ELF-1 (cell line): Measurements from ENCODE around the gene TRMT13.

Source experiments
- DNase-seq: peaks from one replicate; pipeline ENCODE4 v3.0.0-alpha.2; 2016; ENCODE audit warnings: low read depth, low spot score

TRMT13 gene

DNA sequence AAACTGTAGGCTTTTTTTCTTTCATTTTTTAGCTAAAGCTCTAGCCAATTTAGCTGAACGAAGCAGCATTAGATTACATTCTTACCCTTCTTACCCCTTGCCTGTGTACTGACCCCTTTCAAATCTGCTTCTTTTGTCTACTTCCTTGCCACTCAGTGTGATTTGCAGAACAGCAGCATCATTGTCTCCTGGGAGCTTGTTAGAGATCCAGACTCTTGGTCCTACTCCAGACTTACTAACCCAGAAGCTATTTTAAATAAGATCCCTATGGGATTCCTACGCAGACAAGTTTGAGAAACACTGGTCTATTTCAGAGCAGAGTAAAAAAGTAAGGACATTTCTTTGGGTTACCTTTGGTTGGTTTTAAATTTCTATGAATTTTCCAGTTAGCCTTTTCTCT lies 31.3 kb downstream of the TRMT13 start:
- DNase-seq = no peak

DNA sequence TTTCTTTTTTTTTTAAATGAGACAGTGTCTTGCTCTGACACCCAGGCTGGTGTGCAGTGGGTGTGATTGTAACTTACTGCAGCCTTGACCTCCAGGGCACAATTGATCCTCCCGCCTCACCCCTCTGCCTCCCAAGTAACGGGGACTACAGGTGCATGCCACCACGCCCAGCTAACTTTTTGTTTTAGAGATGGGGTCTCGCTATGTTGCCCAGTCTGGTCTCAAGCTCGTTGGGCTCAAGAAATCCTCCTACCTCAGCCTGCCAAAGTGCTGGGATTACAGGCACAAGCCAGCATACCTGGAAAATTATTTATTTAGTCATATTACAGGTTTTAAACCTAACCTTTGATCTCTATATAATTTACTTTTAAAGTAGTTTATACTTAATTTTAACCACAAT lies 31.7 kb downstream of the TRMT13 start:
- no peak for DNase-seq

DNA sequence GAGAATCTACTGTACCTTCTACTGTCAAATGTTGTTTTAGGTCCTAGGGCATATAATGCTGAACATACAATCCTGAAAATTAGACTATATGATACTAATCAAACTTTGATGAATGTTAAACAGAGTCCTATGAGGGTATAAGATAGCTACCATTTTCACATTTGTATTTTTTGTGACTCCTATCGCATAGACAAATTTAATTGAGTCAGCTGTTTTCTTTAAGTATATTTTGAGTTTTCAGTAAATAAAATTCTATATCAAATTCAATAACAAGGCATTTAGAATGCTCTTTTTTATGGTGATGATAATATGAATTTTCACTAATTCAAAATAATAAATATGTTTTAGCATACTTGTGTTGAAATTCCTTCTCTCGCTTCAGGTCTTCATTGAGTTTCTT lies 35.1 kb downstream of the TRMT13 start:
- no peak for DNase-seq

DNA sequence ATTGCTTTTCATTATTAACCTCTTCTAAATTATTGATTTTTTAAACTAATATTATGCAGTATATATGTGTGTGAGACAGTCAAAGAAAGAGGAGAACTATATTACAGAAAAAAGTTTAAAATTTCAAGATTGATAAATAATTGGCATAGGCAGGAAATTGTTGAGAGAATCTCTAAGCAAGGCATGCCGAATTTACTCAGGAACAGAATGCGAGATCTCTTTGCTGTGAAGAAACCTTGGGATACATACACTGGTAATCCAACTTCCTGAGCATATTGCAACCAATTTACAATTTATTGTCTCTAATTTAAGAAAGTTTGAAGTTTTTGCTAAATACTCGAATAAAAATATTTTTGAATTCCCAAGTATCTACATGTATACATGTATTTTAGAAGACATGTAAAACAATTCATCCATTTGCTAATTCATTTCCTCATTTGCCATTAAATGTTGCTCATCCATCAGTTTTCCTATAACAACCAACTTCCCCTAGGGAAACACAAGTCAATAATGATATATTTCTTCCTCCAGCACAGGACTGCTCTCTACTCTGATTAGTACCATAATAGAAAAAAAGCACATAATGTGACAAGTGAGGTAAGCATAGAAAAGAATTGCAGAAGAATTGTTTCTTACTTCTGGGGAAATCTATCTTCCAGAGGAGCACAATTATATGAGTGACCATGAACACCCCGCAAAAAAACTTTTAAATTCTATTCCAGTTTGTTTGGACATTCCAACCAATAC lies 44.5 kb downstream of the TRMT13 start:
- no peak for DNase-seq

DNA sequence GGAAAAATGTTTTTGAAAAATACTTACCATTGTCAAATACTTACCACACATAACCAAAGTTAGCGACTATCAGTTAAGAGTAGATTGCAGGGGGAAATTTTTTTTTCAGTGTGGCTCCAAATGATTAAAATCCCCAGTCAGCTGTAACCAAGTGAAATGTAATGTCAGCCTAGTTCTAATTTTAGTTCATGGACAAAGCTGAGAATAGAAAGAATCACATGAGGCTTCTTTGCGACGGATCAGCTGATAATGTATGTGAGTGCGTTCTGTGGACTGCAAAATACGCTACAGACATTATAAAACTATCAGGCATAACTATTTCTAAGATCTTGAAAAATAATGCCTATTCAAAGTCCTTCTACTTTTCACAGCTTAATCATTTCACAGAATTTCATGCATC lies 45.1 kb downstream of the TRMT13 start, which contains the start of gene LRRC39:
LRRC39 (minus strand) TSS at position 166 of the 400 bp plus-strand sequence. CDS start 9,740 bp downstream, outside the sequence.
- no peak for DNase-seq

DNA sequence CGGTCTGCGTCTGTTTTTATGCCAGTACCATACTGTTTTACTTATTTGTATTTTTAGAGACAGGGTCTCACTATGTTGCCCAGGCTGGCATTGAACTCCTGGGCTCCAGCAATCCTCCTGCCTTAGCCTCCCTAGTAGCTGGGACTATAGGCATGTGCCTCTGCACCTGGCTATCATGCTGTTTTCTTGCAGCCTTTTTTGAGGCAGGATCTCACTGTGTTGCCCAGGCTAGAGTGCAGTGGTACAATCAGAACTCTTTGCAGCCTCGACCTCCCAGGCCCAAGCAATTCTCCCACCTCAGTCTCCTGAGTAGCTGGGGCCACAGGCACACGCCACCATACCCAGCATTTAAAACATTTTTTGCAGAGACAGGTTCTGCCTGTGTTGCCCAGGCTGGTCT lies 50.4 kb downstream of the TRMT13 start:
- no peak for DNase-seq

DNA sequence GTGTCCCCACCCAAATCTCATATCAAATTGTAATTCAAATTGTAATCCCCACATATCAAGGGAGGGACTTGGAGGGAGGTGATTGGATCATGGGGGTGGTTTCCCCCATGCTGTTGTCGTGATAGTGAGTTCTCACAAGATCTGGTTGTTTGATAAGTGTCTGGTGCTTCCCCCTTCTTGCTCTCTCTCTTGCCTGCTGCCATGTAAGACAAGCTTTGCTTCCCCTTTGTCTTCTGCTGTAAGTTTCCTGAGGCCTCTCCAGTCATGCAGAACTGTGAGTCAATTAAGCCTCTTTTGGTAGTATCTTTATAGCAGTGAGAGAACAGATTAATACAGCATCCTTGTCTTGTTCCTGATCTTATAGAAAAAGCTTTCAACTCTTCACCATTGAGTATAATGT lies 51.6 kb downstream of the TRMT13 start:
- no peak for DNase-seq

DNA sequence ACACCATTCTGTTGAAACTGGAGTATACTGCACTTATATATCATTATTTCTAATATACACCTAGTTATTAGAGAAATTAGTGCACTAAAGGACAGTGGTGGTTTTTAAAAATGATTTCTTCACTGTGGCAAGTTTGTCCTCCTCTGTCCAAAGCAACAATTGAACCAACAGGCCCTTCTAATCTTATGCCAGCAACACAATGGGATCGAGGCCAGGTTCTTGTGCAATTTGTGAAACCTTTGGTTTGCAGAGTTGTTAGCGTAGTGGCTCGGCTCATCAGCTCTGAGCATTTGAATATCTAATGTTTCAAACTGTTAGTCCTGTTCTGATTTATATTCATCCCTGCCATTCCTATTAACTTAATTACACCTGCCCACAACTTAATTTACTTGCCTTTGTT lies 54.9 kb downstream of the TRMT13 start:
- DNase-seq = no peak

DNA sequence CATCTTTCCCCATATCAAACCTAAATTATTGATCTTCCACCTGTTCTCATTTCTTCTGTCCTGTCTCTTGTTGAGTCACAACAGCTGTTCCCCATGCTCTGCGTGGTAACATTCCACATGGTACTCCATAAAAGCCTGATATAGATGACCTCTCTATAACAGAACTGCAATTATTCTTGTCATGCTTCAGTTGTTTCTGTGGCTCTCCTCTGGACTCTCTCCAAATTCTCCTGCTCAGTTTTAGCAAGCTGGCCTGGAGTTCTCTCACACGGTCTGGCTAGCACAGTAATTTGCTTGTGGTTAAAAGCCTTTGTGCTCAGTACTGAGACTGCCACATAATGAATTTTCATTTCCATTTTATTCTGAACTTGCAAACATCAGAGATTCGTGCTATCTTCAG lies 55.7 kb downstream of the TRMT13 start:
- no peak for DNase-seq

DNA sequence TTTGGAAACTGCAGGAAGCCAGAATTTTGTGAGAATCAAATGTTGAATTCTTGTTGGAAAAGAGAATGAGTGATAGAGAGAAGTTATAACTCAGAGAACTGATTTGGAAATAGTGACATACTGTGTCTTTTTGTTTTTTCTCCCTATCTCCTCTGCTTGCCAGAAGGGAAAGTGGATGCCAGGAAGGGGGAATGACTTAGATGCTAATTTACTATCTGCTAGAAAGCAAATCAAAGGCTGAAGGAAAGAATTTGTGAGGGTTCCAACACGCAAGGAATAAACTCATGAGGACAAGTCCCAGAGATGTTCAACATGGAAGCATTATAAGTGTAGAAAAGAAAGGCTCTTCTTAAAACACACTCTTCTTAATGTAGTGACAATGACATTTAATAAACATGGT lies 65.6 kb downstream of the TRMT13 start:
- DNase-seq = no peak

DNA sequence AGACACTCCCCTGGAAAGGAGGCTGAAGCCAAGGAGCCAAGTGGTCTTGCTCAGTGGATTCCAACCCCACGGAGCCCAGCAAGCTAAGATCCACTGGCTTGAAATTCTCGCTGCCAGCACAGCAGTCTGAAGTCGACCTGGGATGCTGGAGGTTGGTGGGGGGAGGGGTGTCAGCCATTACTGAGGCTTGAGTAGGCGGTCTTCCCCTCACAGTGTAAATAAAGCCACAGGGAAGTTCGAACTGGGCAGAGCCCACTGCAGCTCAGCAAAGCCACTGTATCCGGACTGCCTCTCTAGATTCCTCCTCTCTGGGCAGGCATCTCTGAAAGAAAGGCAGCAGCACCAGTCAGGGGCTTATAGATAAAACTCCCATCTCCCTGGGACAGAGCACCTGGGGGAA lies 67.1 kb downstream of the TRMT13 start:
- DNase-seq = peak; percentile 76
